Mesendoderm (in vitro differentiated cells): ENCODE results near the gene NSMF.

Experiments used
- DNase-seq: peaks from one replicate; pipeline ENCODE4 v3.0.0; 2013
- H2AK5ac ChIP-seq: 2 replicates; pipeline ENCODE4 v1.6.1; 2013; ENCODE audit warnings: low read length, inconsistent platforms
- H2BK120ac ChIP-seq: 2 replicates; pipeline ENCODE4 v1.6.1; 2013; ENCODE audit warnings: low read depth, mild to moderate bottlenecking, low read length, moderate library complexity, mixed read lengths
- H2BK15ac ChIP-seq: replicated peaks from 2 replicates; pipeline ENCODE4 v1.6.1; 2013; ENCODE audit warnings: low read depth, mild to moderate bottlenecking, moderate library complexity
- H2BK5ac ChIP-seq: 2 replicates; pipeline ENCODE4 v1.6.1; 2013; ENCODE audit warnings: low read length, inconsistent platforms
- H3K18ac ChIP-seq: 2 replicates; pipeline ENCODE4 v1.6.1; 2013; ENCODE audit warnings: mild to moderate bottlenecking, low read length, mixed read lengths
- H3K23ac ChIP-seq: one replicate; pipeline ENCODE4 v1.6.1; 2013; ENCODE audit warnings: low read length
- H3K27ac ChIP-seq: 2 replicates; pipeline ENCODE4 v1.5.1; 2013; ENCODE audit warnings: low read depth, mild to moderate bottlenecking, inconsistent platforms, low read length, moderate library complexity
- H3K27me3 ChIP-seq: 2 replicates; pipeline ENCODE4 v1.6.1; 2013; ENCODE audit warnings: low read length, control low read depth, mild to moderate bottlenecking, inconsistent platforms; ENCODE audit not compliant: insufficient read depth, poor library complexity
- H3K36me3 ChIP-seq: 2 replicates; pipeline ENCODE4 v1.6.1; 2013; ENCODE audit warnings: low read length, inconsistent platforms; ENCODE audit not compliant: control insufficient read depth, insufficient read depth
- H3K4ac ChIP-seq: one replicate; pipeline ENCODE4 v1.6.1; 2013; ENCODE audit warnings: low read depth, mild to moderate bottlenecking, low read length, moderate library complexity
- H3K4me1 ChIP-seq: 2 replicates; pipeline ENCODE4 v1.6.1; 2013; ENCODE audit warnings: low read depth, low read length, inconsistent platforms; ENCODE audit not compliant: control insufficient read depth
- H3K4me2 ChIP-seq: 2 replicates; pipeline ENCODE4 v1.6.1; 2013; ENCODE audit warnings: low read length
- H3K4me3 ChIP-seq: 2 replicates; pipeline ENCODE4 v1.5.1; 2013; ENCODE audit warnings: mild to moderate bottlenecking, low read length
- H3K56ac ChIP-seq: one replicate; pipeline ENCODE4 v1.6.1; 2013; ENCODE audit warnings: low read length
- H3K79me1 ChIP-seq: 2 replicates; pipeline ENCODE4 v1.6.1; 2013; ENCODE audit warnings: low read length, inconsistent platforms
- H3K79me2 ChIP-seq: 2 replicates; pipeline ENCODE4 v1.6.1; 2013; ENCODE audit warnings: mild to moderate bottlenecking, low read length; ENCODE audit not compliant: control insufficient read depth, insufficient read depth
- H3K9ac ChIP-seq: 2 replicates; pipeline ENCODE4 v1.6.1; 2013; ENCODE audit warnings: low read length, inconsistent platforms
- H4K5ac ChIP-seq: one replicate; pipeline ENCODE4 v1.6.1; 2013; ENCODE audit warnings: low read length
- H4K8ac ChIP-seq: one replicate; pipeline ENCODE4 v1.6.1; 2013; ENCODE audit warnings: low read depth, mild to moderate bottlenecking, control low read depth, low read length, moderate library complexity
- WGBS: extraction: QIAGEN DNeasy Blood & Tissue Kit; methylation state at CpG from one replicate; pipeline ENCODE4 v1.1.7; 2013; ENCODE audit warnings: low lambda C conversion rate, missing lambda C conversion rate; ENCODE audit not compliant: insufficient coverage; ENCODE audit errors: extremely low coverage; 5-methylcytosine and 5-hydroxymethylcytosine counted together

The NSMF gene

DNA sequence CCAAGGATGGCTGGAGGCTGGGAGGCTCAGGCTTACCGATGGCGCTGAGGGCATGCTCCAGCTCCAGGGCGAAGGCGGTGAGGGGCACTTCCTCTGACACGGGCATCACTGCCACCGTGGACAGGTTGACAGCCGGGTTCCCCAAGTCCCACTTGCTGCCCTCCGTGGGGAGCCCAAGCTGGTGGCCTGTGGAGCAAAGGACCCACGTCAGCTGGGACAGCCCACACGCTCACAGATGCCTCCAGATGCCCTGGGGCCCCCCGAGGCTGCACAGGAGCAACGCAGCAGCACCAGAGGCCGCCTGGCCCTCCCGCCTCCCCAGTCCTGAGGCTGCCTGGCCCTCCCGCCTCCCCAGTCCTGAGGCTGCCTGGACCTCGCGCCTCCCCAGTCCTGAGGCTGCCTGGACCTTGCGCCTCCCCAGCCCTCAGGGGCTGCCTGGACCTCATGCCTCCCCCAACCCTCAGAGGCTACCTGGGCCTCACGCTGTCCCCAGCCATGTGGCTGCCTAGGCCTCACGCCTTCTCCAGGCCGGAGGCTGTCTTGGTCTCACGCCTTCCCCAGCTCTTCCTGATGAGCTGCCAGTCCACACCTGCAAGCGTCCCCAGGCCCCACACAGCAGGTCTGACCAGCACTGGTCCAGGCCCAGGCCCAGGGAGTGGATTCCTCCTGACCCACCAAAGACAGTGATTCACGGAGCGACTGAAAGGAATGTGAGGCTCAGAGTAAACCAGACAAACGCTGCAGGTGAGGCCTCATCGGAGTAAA lies 25.6 kb upstream of the NSMF start:
- Histone ChIP-seq H4K8ac (no peak overlapping the region), H2BK15ac (no peak overlapping the region), H3K18ac (no peak overlapping the region), H3K56ac (no peak overlapping the region), H2BK120ac (no peak overlapping the region), H3K4me2 (no peak overlapping the region), H2BK5ac (no peak overlapping the region), H4K5ac (no peak overlapping the region), H2AK5ac (no peak overlapping the region), H3K79me2 (no peaks in the 10 kb centered on the region), H3K4me1 (no peaks in the 10 kb centered on the region), H3K9ac (no peak overlapping the region), H3K27me3 (no peaks in the 10 kb centered on the region), H3K36me3 (no peaks in the 10 kb centered on the region), H3K4me3 (no peak overlapping the region), H3K4ac (no peak overlapping the region), H3K23ac (peak overlapping the region; percentile 66), H3K79me1 (no peaks in the 10 kb centered on the region), H3K27ac (no peak overlapping the region)
- no peak for DNase-seq
- WGBS: no CpG with 5 or more reads among the region's 27 CpGs

DNA sequence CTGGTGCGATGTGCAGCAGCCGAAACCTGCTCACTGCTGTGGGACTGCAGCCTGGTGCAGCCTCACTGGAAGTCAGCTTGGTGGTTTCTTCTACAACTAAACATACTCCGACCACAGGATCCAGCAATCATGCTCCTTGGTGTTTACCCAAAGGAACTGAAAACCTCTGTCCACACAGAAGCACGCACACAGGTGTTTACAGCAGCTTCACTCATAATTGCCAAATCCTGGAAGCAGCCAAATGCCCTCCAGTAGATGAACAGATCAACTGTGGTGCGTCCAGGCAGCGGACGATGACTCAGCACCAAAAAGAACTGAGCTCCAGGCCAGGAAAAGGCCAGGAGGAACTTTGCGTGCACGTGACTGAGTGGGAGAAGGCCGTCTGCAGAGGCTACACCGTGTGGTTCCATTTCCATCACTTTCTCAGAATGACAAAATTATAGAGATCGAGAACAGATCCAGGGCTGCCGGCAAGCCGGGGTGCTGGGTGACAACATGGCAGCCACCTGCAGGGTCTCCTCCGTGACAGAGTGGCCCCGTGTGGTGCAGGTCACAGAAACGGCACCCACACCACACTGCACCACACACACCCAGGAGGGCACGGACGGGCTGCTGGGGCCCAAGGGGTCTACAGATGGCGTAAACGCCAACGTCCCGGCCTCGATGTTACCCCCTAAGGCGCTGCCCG lies 23.1 kb upstream of the NSMF start:
- no peak overlapping the region for H3K4me2 ChIP-seq
- WGBS: no CpG with 5 or more reads among the region's 26 CpGs
- no peak overlapping the region for H2BK15ac ChIP-seq
- no peak overlapping the region for H4K5ac ChIP-seq
- no peaks in the 10 kb centered on the region for H3K4me1 ChIP-seq
- H3K79me1 ChIP-seq: no peaks in the 10 kb centered on the region
- no peak overlapping the region for H3K18ac ChIP-seq
- no peaks in the 10 kb centered on the region for H3K79me2 ChIP-seq
- no peak overlapping the region for H3K23ac ChIP-seq
- H2BK120ac ChIP-seq: no peak overlapping the region
- H3K27ac ChIP-seq: no peak overlapping the region
- no peaks in the 10 kb centered on the region for H3K36me3 ChIP-seq
- H3K4ac ChIP-seq: no peak overlapping the region
- no peak overlapping the region for H2AK5ac ChIP-seq
- H3K56ac ChIP-seq: no peak overlapping the region
- DNase-seq: no peak
- no peak overlapping the region for H4K8ac ChIP-seq
- H2BK5ac ChIP-seq: no peak overlapping the region
- H3K4me3 ChIP-seq: no peak overlapping the region
- no peaks in the 10 kb centered on the region for H3K27me3 ChIP-seq
- no peak overlapping the region for H3K9ac ChIP-seq

DNA sequence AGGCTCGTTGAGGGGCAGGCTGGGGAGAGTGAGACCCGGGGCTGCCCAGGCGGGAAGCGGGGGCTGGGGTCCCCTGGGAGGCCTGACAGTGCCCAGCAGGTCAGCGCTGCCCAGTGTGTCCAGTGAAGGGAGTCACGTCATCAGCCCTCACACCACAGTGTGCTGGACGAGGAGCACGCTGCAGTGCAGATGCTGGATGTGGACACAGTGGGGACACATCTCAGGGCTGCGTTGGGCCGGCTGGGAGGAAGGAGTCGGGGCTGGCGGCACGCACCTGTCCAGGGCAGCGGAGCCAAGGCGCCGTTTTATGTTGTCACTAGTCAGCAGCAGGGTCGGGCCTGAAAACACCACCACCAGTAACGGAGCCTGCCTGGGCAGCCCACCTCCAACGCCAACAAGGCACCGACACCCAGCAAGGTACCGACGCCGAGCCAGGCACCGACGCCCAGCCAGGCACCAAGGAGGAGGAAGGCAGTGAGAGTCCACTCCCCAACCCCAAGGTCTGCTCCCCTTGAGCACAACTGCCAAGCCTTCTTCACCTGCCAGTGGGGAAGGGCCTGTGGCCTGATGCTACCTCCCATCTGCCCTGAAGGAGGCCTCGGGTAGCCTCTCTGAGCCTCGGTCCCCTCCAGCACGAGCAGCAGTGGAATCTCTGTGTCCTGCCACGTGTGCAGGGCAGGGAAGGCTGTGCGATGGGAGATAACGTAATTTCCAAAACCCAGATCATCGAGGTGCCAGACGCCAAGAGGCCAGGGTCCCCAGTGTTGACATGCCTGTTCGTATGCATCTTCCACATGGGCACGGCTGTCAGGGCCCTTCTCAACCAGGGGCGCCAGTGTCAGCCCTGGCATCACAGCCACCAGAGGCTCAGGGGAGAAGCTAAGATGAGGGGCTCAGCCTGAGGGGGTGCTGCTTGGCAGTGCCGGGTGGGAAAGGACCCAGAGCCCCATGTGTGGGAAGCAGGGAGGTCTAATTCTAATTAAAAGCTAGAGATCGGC lies 21.9 kb upstream of the NSMF start:
- H3K23ac ChIP-seq: no peak overlapping the region
- no peak overlapping the region for H4K8ac ChIP-seq
- no CpG with 5 or more reads among the region's 38 CpGs for WGBS
- H2AK5ac ChIP-seq: no peak overlapping the region
- H3K56ac ChIP-seq: no peak overlapping the region
- H3K4me1 ChIP-seq: no peaks in the 10 kb centered on the region
- H3K79me2 ChIP-seq: no peaks in the 10 kb centered on the region
- H3K18ac ChIP-seq: no peak overlapping the region
- no peaks in the 10 kb centered on the region for H3K36me3 ChIP-seq
- H2BK5ac ChIP-seq: no peak overlapping the region
- H3K27me3 ChIP-seq: no peaks in the 10 kb centered on the region
- H2BK15ac ChIP-seq: no peak overlapping the region
- no peak overlapping the region for H4K5ac ChIP-seq
- H2BK120ac ChIP-seq: no peak overlapping the region
- no peak overlapping the region for H3K4me3 ChIP-seq
- no peak overlapping the region for H3K27ac ChIP-seq
- H3K4me2 ChIP-seq: no peak overlapping the region
- H3K4ac ChIP-seq: no peak overlapping the region
- H3K79me1 ChIP-seq: no peaks in the 10 kb centered on the region
- H3K9ac ChIP-seq: no peak overlapping the region
- no peak for DNase-seq

DNA sequence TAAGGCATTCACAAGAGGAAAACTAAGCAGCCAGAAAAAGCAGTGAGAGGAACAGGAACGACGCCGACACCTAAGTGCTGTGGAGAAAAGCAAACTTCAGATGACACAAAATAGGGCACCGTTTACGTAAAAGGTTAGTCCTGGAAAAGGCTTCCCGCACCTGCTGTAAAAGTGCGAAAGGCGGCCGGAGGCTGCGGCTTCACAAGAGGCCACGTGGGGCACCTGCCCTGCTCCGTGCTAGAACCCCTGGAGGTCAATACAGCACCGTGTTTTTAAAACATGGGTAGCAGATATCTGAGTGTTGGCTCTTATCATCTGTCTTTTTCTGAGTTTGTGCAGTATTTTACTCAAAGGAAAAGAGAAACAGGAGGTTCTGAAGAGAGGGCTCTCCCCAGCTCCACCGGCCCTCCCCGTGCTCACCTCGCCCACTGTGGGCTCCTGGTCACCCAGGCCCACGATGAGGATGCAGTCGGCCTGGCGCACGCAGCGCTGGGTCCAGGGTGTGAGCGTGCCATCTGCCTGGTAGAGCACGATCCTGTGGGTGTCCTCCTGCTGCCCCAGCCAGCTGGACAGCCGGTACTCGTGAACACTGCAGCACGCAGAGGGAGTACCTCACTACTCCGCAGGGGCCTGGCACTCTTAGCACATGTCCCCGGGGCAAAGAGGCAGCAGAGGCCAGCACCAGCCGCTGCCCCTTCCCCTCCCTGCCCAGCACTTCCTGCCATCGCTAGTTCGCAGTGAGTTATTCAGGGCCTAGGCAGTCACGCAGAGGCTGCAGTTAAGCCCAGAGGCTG lies 21.0 kb upstream of the NSMF start:
- Histone ChIP-seq H3K23ac (no peak overlapping the region), H4K8ac (no peak overlapping the region), H3K9ac (no peak overlapping the region), H4K5ac (no peak overlapping the region), H3K27me3 (no peaks in the 10 kb centered on the region), H3K56ac (no peak overlapping the region), H3K79me1 (no peaks in the 10 kb centered on the region), H3K4me3 (no peak overlapping the region), H2BK120ac (no peak overlapping the region), H2AK5ac (no peak overlapping the region), H3K4ac (no peak overlapping the region), H3K36me3 (no peaks in the 10 kb centered on the region), H3K4me1 (no peaks in the 10 kb centered on the region), H3K27ac (no peak overlapping the region), H3K79me2 (no peaks in the 10 kb centered on the region), H2BK15ac (no peak overlapping the region), H2BK5ac (no peak overlapping the region), H3K4me2 (no peak overlapping the region), H3K18ac (no peak overlapping the region)
- WGBS: no CpG with 5 or more reads among the region's 32 CpGs
- no peak for DNase-seq
